HFF-Myc (cell line): ENCODE measurements around the gene SLC49A3.

Experiments used
- DNase-seq: peaks from one replicate; pipeline ENCODE4 v3.0.0-alpha.2; 2011; ENCODE audit warnings: low read depth; ENCODE audit errors: extremely low read depth
- H3K4me3 ChIP-seq: replicated peaks from 2 replicates; pipeline ENCODE4 v1.5.1; 2011; ENCODE audit warnings: low read depth, mild to moderate bottlenecking, control low read depth, low read length
- CTCF ChIP-seq: IDR thresholded peaks from 2 replicates; pipeline ENCODE4 v1.5.1; 2012; ENCODE audit warnings: mild to moderate bottlenecking, low read depth, low read length, control low read depth; ENCODE audit errors: missing control alignments

SLC49A3 gene

GRCh38 chr4:681736-682451, 7.1 kb downstream of the SLC49A3 start:
- no peak for TF ChIP-seq CTCF
- H3K4me3 ChIP-seq: no peak overlapping the region
- no peak for DNase-seq

DNA sequence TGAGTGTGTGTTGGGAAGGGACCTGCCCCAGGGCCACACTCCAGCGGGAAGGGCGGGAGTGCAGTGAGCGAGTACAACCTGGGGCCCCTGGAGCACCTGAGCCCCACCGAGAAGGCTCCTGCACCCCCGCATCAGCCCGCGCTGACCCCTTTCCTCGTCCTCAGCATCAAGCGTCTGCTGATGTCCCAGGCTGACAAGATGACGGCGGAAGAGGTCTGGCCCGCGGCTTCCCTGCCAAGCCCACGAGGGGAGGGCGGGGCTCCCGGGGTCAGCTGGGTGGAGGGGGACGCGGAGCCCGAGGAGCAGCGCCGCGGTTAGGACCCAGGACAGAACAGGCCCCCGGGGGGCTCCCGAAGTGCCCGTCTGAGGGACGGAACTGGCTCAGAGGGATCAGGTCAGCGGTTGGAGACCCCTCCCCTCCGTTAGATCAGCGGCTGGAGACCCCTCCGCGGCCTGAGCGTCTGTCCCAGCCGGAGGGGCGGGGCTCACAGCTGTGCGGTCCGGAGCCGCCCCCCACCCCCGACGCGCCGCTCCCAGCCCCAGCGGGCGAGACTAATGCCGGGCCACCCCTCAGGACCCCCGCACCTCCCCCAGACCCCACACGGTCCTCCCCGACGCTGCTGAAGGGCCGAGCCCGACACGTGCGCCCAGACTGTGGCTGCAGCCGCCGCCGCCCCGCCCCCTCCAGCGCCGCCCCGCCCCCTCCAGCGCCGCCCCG, 7.9 kb downstream of the SLC49A3 start:
- no peak for TF ChIP-seq CTCF
- peak overlapping the region; percentile 41 for H3K4me3 ChIP-seq
- no peak for DNase-seq

DNA sequence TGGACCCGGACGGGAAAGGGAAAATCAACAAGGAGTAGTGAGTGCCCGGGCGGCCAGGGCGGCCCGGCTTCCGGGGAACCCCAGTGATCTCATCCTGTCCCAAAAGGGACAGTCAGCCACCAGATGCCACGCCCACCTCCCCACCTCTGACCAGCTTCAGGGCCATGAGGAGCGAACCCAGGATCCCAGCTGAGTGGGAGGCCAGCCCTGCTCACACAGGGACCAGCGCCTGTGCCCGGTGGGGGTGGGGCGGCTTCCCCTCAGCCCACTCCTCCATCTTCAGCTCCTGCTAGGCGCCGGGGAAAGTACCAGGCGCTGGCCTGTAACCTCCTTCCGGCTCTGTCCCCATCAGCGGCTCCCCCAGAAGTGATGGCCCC, 8.4 kb downstream of the SLC49A3 start:
- no peak for TF ChIP-seq CTCF
- peak overlapping the region; percentile 41; the same call in 1 of the 2 replicates for H3K4me3 ChIP-seq
- no peak for DNase-seq

- no peak for TF ChIP-seq CTCF
- no peak overlapping the region for H3K4me3 ChIP-seq
- no peak for DNase-seq
Measured at GRCh38 chr4:680091-680490, 8.9 kb downstream of the SLC49A3 start.

DNA sequence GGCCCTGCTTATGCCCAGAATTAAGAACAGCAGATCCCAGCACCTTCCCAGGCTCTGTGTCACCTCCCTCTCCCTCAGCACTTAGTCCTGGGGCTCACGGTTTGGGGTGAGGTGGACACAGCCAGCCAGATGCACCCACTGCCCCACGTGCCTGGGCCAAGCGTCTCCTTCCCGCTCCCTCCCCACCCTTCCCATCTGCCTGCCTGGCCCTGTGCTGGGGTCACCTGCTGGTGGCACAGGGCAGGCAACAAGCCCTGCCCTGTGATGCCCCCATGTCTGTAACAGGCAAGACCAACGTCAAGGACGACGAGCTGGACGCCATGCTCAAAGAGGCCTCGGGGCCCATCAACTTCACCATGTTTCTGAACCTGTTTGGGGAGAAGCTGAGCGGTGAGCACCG, 9.3 kb downstream of the SLC49A3 start:
- no peak overlapping the region for H3K4me3 ChIP-seq
- TF ChIP-seq CTCF: no peak
- no peak for DNase-seq

GRCh38 chr4:679104-679481, 9.9 kb downstream of the SLC49A3 start:
- no peak for DNase-seq
- TF ChIP-seq CTCF: no peak
- H3K4me3 ChIP-seq: no peak overlapping the region
